ENCODE results near the gene PPM1E. TPM values are rescaled to one million over a fixed set of nuclear protein-coding genes. Genes with fewer than 3 reads are reported as not detected.
"Not testable (repeated sequence)": the region's sequence is repeated elsewhere in the genome, so short reads cannot be mapped to it uniquely, and the experiment has no call there.

PPM1E gene
- total RNA-seq, 3 donors from 2014 or later: 0.47 to 0.48 TPM; not detected in 1

- Histone ChIP-seq H3K4me3 (no peak overlapping the region), H3K4me1 (ENCODE audit: low read depth) (no peaks in the 10 kb centered on the region), H3K9me3 (no peaks in the 10 kb centered on the region), H3K36me3 (ENCODE audit: low read depth) (no peaks in the 10 kb centered on the region)
- TF ChIP-seq, protein P1, sequence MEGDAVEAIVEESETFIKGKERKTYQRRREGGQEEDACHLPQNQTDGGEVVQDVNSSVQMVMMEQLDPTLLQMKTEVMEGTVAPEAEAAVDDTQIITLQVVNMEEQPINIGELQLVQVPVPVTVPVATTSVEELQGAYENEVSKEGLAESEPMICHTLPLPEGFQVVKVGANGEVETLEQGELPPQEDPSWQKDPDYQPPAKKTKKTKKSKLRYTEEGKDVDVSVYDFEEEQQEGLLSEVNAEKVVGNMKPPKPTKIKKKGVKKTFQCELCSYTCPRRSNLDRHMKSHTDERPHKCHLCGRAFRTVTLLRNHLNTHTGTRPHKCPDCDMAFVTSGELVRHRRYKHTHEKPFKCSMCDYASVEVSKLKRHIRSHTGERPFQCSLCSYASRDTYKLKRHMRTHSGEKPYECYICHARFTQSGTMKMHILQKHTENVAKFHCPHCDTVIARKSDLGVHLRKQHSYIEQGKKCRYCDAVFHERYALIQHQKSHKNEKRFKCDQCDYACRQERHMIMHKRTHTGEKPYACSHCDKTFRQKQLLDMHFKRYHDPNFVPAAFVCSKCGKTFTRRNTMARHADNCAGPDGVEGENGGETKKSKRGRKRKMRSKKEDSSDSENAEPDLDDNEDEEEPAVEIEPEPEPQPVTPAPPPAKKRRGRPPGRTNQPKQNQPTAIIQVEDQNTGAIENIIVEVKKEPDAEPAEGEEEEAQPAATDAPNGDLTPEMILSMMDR (IDR thresholded peaks at IDR 0.05): no peak
- intact Hi-C loops (cut with DNase I, micrococcal nuclease): loop anchor here in 1 of 2 donors (10.0 kb wide), 1 partner anchor 55 kb away; no protein-coding TSS in a partner anchor
- ATAC-seq (no peak), DNase-seq (no peak)
Observed at GRCh38 chr17:58789831-58790230, 34.2 kb downstream of the PPM1E start.

- DNase-seq; H3K9me3 ChIP-seq; ATAC-seq; H3K36me3 ChIP-seq (ENCODE audit: low read depth); H3K4me3 ChIP-seq; H3K4me1 ChIP-seq (ENCODE audit: low read depth): not testable (repeated sequence)
- intact Hi-C loops (cut with DNase I, micrococcal nuclease): loop anchor here in 1 of 2 donors (10.0 kb wide), 1 partner anchor 60 kb away; no protein-coding TSS in a partner anchor
Observed at GRCh38 chr17:58794508-58794907, 38.9 kb downstream of the PPM1E start.

DNA sequence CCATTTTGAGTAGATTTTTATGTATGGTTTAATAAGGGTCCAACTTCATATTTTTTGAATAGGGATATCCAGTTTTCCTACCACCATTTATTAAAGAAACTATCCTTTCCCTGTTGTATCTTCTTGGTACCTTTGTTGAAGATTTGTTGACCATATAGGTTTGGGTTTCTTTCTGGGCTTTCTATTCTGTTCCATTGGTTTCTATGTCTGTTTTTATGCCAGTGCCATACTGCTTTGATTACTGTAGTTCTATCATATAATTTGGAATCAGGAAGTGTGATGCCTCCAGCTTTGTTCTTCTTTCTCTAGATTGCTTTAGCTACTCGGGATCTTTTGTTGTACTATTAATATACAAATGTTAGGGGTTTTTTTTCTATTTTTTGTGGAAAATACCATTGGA, 46.5 kb downstream of the PPM1E start:
- no peak for ATAC-seq
- intact Hi-C loops (cut with DNase I, micrococcal nuclease): no loop called here
- no peaks in the 10 kb centered on the region for H3K9me3 ChIP-seq
- H3K36me3 ChIP-seq (ENCODE audit: low read depth): no peaks in the 10 kb centered on the region
- TF ChIP-seq, protein P1 (IDR thresholded peaks at IDR 0.05): no peak
- no peak overlapping the region for H3K4me3 ChIP-seq
- no peaks in the 10 kb centered on the region for H3K4me1 ChIP-seq (ENCODE audit: low read depth)
- no peak for DNase-seq

DNA sequence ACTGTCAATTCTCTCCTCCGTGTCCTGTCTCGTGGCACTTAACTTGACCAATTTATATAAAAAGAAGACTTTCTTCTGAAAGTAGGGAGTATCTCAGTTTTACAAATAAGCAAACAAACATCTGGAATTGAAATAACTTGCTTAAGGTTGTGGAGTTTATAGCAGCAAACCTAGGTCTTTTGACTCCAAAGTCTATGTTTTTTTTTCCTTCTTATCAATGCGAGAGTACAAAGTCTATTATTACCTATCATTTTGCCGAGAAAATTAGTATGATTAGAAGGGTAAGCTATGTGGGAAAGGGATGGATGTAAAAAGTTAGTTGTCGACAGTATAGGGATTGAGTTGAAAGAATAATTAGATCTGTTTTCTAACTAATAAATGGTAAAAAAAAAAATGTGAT, 50.4 kb downstream of the PPM1E start:
- DNase-seq: no peak
- Histone ChIP-seq H3K4me1 (ENCODE audit: low read depth) (no peaks in the 10 kb centered on the region), H3K9me3 (no peaks in the 10 kb centered on the region), H3K36me3 (ENCODE audit: low read depth) (no peaks in the 10 kb centered on the region), H3K4me3 (no peak overlapping the region)
- no peak for ATAC-seq
- intact Hi-C loops (cut with DNase I, micrococcal nuclease): no loop called here
- TF ChIP-seq, protein P1 (IDR thresholded peaks at IDR 0.05): no peak

DNA sequence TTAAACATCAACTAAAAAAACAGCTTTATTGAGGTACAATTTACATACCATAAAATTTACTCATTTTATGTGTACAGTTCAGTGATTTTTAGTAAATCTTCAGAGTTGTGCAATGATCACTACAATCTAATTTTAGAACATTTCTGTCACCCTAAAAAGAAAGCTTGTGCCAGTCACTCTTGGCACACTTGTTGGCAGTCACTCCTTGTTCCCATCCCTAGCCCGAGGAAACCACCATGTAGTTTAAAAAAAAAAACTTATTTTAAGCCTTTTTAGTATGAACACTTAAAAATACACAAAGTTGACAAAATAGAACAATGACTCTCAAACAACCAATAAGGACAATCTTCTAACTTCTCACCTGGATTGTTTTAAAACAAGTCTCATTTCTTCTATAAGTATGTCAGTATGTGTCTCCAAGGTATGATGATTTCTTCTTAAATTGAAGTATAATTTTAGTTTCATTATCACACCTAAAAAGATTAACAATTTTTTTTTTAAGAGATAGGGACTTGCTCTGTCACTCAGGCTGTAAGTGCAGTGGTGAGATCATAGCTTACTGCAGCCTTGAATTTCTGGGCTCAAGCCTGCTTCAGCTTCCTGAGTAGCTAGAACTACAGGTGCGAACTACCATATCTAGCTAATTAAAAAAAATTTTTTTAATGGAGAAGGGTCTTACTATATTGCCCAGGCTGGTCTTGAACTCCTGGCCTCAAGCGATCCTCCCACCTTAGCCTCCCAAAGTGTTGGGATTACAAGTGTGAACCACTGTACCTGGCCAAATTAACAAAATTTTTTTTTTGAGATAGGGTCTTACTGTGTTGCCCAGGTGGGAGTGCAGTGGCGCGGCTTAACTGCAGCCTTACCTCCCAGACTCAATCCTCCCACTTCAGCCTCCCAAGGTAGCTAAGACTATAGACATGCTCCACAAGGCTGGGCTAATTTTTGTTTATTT, 53.2 kb downstream of the PPM1E start:
- H3K36me3 ChIP-seq (ENCODE audit: low read depth): no peaks in the 10 kb centered on the region
- H3K4me3 ChIP-seq: no peak overlapping the region
- H3K4me1 ChIP-seq (ENCODE audit: low read depth): no peaks in the 10 kb centered on the region
- no peaks in the 10 kb centered on the region for H3K9me3 ChIP-seq
- intact Hi-C loops (cut with DNase I, micrococcal nuclease): no loop called here
- DNase-seq (no peak), ATAC-seq (no peak)
- TF ChIP-seq, protein P1 (IDR thresholded peaks at IDR 0.05): no peak

- Histone ChIP-seq H3K4me1 (ENCODE audit: low read depth) (no peaks in the 10 kb centered on the region), H3K36me3 (ENCODE audit: low read depth) (no peaks in the 10 kb centered on the region), H3K4me3 (no peak overlapping the region), H3K9me3 (no peaks in the 10 kb centered on the region)
- intact Hi-C loops (cut with DNase I, micrococcal nuclease): no loop called here
- DNase-seq: no peak
- ATAC-seq: no peak
- TF ChIP-seq, protein P1 (IDR thresholded peaks at IDR 0.05): no peak
Observed at GRCh38 chr17:58809564-58809936, 53.9 kb downstream of the PPM1E start.
